ENCODE measurements around the gene ADRM1.

ADRM1 gene

GRCh38 chr20:62355878-62356588 is 53.2 kb downstream of the ADRM1 start:
- no peak for DNase-seq (ENCODE audit: low spot score)

GRCh38 chr20:62356589-62357186 is 53.9 kb downstream of the ADRM1 start:
- no peak for DNase-seq (ENCODE audit: low spot score)

- DNase-seq (ENCODE audit: low spot score): no peak
Measured at GRCh38 chr20:62357187-62357667, 54.4 kb downstream of the ADRM1 start.

- no peak for DNase-seq (ENCODE audit: low spot score)
Measured at GRCh38 chr20:62357681-62358080, 54.9 kb downstream of the ADRM1 start.

Measured in D341Med (cell line).